ENCODE data around the gene PHKA1. TPM values are rescaled to one million over a fixed set of nuclear protein-coding genes. Genes with fewer than 3 reads are reported as not detected.

PHKA1 gene
- total and polyA plus RNA-seq, 2 experiments from 2014 or later: 2.7 to 6.7 TPM

DNA sequence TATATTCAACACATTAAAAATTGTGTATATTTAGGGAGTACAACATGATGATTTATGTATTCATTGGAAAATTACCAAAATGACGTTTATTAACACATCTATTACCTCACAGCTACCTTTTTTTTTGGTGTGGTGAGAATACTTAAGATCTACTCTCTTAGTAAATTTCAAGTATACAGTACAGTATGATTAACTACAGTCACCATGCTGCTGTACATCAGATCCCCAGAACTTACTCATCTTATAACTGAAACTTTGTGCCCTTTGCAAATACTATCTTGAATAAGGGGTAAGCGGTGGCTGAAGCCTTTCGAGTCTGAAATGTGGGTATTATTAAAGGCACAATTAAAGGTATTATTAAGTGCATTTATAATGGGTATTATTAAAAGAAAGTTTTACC, 976 bp downstream of the PHKA1 start:
- H3K79me2 ChIP-seq: no peaks in the 10 kb centered on the region
- H3K9me3 ChIP-seq (ENCODE audit: low read depth): no peaks in the 10 kb centered on the region
- peak overlapping the region; percentile 69 for H3K4me2 ChIP-seq
- 55% methylated on average over 3 of the region's 3 CpGs for WGBS (ENCODE audit: low lambda C conversion rate, missing lambda C conversion rate)
- TF ChIP-seq, protein P1, sequence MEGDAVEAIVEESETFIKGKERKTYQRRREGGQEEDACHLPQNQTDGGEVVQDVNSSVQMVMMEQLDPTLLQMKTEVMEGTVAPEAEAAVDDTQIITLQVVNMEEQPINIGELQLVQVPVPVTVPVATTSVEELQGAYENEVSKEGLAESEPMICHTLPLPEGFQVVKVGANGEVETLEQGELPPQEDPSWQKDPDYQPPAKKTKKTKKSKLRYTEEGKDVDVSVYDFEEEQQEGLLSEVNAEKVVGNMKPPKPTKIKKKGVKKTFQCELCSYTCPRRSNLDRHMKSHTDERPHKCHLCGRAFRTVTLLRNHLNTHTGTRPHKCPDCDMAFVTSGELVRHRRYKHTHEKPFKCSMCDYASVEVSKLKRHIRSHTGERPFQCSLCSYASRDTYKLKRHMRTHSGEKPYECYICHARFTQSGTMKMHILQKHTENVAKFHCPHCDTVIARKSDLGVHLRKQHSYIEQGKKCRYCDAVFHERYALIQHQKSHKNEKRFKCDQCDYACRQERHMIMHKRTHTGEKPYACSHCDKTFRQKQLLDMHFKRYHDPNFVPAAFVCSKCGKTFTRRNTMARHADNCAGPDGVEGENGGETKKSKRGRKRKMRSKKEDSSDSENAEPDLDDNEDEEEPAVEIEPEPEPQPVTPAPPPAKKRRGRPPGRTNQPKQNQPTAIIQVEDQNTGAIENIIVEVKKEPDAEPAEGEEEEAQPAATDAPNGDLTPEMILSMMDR (IDR thresholded peaks at IDR 0.05; ENCODE audit: poor library complexity): no peak
- no peak for TF ChIP-seq EZH2phosphoT487 (IDR thresholded peaks at IDR 0.05; ENCODE audit: low read depth, severe bottlenecking, unreplicated experiment)
- no peak for TF ChIP-seq EZH2 (IDR thresholded peaks at IDR 0.05; ENCODE audit: borderline replicate concordance)
- no peaks in the 10 kb centered on the region for H4K20me1 ChIP-seq (ENCODE audit: insufficient read depth, poor library complexity, severe bottlenecking)
- no peaks in the 10 kb centered on the region for H3K36me3 ChIP-seq (replicated peaks; ENCODE audit: insufficient read depth, low read depth)
- no peak for DNase-seq (ENCODE audit: low spot score)
- H3K27me3 ChIP-seq: no peaks in the 10 kb centered on the region
- no peak overlapping the region for H3K27ac ChIP-seq
- no peaks in the 10 kb centered on the region for H3K9me2 ChIP-seq (replicated peaks; ENCODE audit: insufficient read depth)
- H3K4me3 ChIP-seq: no peak overlapping the region
- H2AFZ ChIP-seq: no peak overlapping the region
- no peaks in the 10 kb centered on the region for H3K4me1 ChIP-seq (ENCODE audit: insufficient read depth)

DNA sequence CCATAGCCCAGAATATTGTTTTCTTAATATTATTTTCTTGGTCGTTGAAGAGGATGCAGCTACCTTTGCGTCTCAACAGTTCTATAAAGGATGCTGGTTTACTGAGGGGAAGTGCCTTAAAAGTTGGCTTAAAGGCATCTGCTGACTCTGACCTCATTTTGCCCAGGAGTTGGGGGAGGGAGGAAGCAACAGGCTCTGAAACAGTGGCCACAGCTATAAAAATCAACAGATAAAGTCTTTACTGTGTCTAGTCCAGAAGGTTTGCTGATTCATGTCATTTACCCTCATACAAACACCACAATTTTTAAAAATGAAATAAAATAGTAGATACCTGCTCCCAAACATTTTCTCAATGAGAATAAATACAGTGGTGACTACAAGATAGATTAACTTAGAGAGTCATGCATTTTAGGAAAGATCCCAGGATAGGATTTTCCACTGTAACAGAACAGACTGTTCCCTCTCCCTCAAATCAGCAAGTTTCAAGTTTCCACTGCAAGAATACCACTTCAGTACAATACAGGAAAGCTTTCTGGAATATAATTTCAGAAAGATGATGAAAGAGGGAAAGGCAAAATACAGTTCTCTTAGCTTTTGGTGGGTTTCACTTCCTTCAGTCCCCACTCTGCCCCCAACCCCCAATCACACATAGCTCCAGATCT, 1.9 kb downstream of the PHKA1 start:
- Histone ChIP-seq H3K4me1 (ENCODE audit: insufficient read depth) (no peaks in the 10 kb centered on the region), H4K20me1 (ENCODE audit: insufficient read depth, poor library complexity, severe bottlenecking) (no peaks in the 10 kb centered on the region), H2AFZ (no peak overlapping the region), H3K27me3 (no peaks in the 10 kb centered on the region), H3K36me3 (replicated peaks; ENCODE audit: insufficient read depth, low read depth) (no peaks in the 10 kb centered on the region), H3K4me2 (peak overlapping the region; percentile 69), H3K27ac (peak overlapping the region; percentile 43), H3K9me2 (replicated peaks; ENCODE audit: insufficient read depth) (no peaks in the 10 kb centered on the region), H3K9me3 (ENCODE audit: low read depth) (no peaks in the 10 kb centered on the region), H3K4me3 (no peak overlapping the region), H3K79me2 (no peaks in the 10 kb centered on the region)
- TF ChIP-seq EZH2phosphoT487 (IDR thresholded peaks at IDR 0.05; ENCODE audit: low read depth, severe bottlenecking, unreplicated experiment): no peak
- no peak for TF ChIP-seq EZH2 (IDR thresholded peaks at IDR 0.05; ENCODE audit: borderline replicate concordance)
- TF ChIP-seq, protein P1 (IDR thresholded peaks at IDR 0.05; ENCODE audit: poor library complexity): no peak
- WGBS (ENCODE audit: low lambda C conversion rate, missing lambda C conversion rate): 63% methylated on average over 2 of the region's 2 CpGs
- DNase-seq (ENCODE audit: low spot score): peak; percentile 6

DNA sequence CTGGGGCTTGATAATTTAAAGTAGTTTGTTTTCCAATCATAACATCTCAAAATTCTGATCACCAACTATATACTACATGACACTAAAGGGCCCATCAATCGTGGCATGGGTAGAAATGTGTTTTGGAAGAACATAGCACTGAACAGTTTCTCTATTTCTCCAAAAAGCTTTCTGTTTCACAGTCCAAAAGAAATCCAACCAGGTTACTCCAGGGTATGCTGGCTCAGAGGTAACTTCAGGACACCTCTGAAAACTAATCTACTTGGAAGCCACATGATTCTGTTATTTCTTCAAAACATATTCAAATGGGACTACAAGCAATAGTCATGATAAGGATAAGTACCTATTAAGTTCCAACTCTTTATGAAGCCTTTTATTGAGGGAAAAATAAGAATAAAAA, 8.3 kb downstream of the PHKA1 start:
- no peaks in the 10 kb centered on the region for H3K9me2 ChIP-seq (replicated peaks; ENCODE audit: insufficient read depth)
- no peaks in the 10 kb centered on the region for H3K36me3 ChIP-seq (replicated peaks; ENCODE audit: insufficient read depth, low read depth)
- H3K9me3 ChIP-seq (ENCODE audit: low read depth): no peaks in the 10 kb centered on the region
- H4K20me1 ChIP-seq (ENCODE audit: insufficient read depth, poor library complexity, severe bottlenecking): no peaks in the 10 kb centered on the region
- no peaks in the 10 kb centered on the region for H3K79me2 ChIP-seq
- no peak overlapping the region for H3K27ac ChIP-seq
- H3K4me1 ChIP-seq (ENCODE audit: insufficient read depth): no peaks in the 10 kb centered on the region
- H2AFZ ChIP-seq: no peak overlapping the region
- H3K4me2 ChIP-seq: no peak overlapping the region
- no peak overlapping the region for H3K4me3 ChIP-seq
- 77% methylated on average over 1 of the region's 1 CpG for WGBS (ENCODE audit: low lambda C conversion rate, missing lambda C conversion rate)
- no peaks in the 10 kb centered on the region for H3K27me3 ChIP-seq
- TF ChIP-seq, protein P1 (IDR thresholded peaks at IDR 0.05; ENCODE audit: poor library complexity): no peak
- TF ChIP-seq EZH2 (IDR thresholded peaks at IDR 0.05; ENCODE audit: borderline replicate concordance): no peak
- TF ChIP-seq EZH2phosphoT487 (IDR thresholded peaks at IDR 0.05; ENCODE audit: low read depth, severe bottlenecking, unreplicated experiment): no peak
- no peak for DNase-seq (ENCODE audit: low spot score)

Measured in hepatocyte (in vitro differentiated cells).